IMR-90 (cell line): Measurements from ENCODE around the gene RER1. TPM values are rescaled to one million over a fixed set of nuclear protein-coding genes. Genes with fewer than 3 reads are reported as not detected.

Experiments used
- ATAC-seq: fragments of 200-7000 bp; cut with Tn5 transposase; 2 replicates; pipeline ENCODE4 v1.9.1; 2020; ENCODE audit warnings: low read depth, mild to moderate bottlenecking, moderate library complexity
- BruUV-seq: library from RNA; stranded (reverse); fragments of 400-500 nt; replicated peaks from 2 replicates; lab custom pipeline; 2021; lab: Mats Ljungman, UMichigan
- CTCF ChIA-PET: fragments of 300-600 bp; formaldehyde crosslinking; extraction: SDS; loops from one replicate; lab custom pipeline; 2021; ENCODE audit warnings: antibody characterized with exemption; lab: Yijun Ruan, JAX
- POLR2A ChIA-PET: fragments of 300-600 bp; sonication (Branson Sonifier 250); formaldehyde crosslinking; loops from one replicate; lab custom pipeline; 2022; ENCODE audit warnings: antibody characterized with exemption; ENCODE audit not compliant: unreplicated experiment; lab: Charles Lee
- DNase-seq: peaks from one replicate; pipeline ENCODE4 v3.0.0; 2013
- H2AFZ ChIP-seq: replicated peaks from 2 replicates; pipeline ENCODE3; 2013; ENCODE audit warnings: low read length, mild to moderate bottlenecking; ENCODE audit not compliant: poor library complexity
- H2AK5ac ChIP-seq: 2 replicates; pipeline ENCODE4 v1.6.1; 2013; ENCODE audit warnings: low read depth, low read length, inconsistent platforms
- H2AK9ac ChIP-seq: replicated peaks from 2 replicates; pipeline ENCODE3; 2013; ENCODE audit warnings: mild to moderate bottlenecking, low read depth, low read length, moderate library complexity; ENCODE audit not compliant: poor library complexity
- H2BK120ac ChIP-seq: 2 replicates; pipeline ENCODE4 v1.6.1; 2013; ENCODE audit warnings: low read depth, low read length, inconsistent platforms
- H2BK15ac ChIP-seq: 3 replicates; pipeline ENCODE4 v1.6.1; 2013; ENCODE audit warnings: low read depth, low read length, inconsistent platforms
- H2BK20ac ChIP-seq: 2 replicates; pipeline ENCODE4 v1.6.1; 2013; ENCODE audit warnings: low read depth, mild to moderate bottlenecking, inconsistent platforms, low read length, moderate library complexity
- H2BK5ac ChIP-seq: 2 replicates; pipeline ENCODE4 v1.6.1; 2013; ENCODE audit warnings: mild to moderate bottlenecking, low read depth, low read length, inconsistent platforms; ENCODE audit not compliant: poor library complexity, severe bottlenecking
- H3K14ac ChIP-seq: replicated peaks from 2 replicates; pipeline ENCODE4 v1.6.1; 2013; ENCODE audit warnings: low read depth, low read length, inconsistent platforms
- H3K18ac ChIP-seq: 2 replicates; pipeline ENCODE4 v1.6.1; 2013; ENCODE audit warnings: low read depth, low read length, control low read depth
- H3K23ac ChIP-seq: 2 replicates; pipeline ENCODE4 v1.6.1; 2013; ENCODE audit warnings: low read depth, low read length, inconsistent platforms
- H3K27ac ChIP-seq: 2 replicates; pipeline ENCODE4 v1.5.1; 2013; ENCODE audit warnings: mild to moderate bottlenecking, control low read depth, low read length; ENCODE audit not compliant: insufficient read depth
- H3K27me3 ChIP-seq: 2 replicates; pipeline ENCODE4 v1.6.1; 2013; ENCODE audit warnings: low read length; ENCODE audit not compliant: control insufficient read depth, insufficient read depth
- H3K36me3 ChIP-seq: 2 replicates; pipeline ENCODE4 v1.6.1; 2013; ENCODE audit warnings: low read length, mixed read lengths; ENCODE audit not compliant: control insufficient read depth, insufficient read depth
- H3K4ac ChIP-seq: 2 replicates; pipeline ENCODE4 v1.6.1; 2013; ENCODE audit warnings: low read depth, low read length, inconsistent platforms
- H3K4me1 ChIP-seq: 2 replicates; pipeline ENCODE4 v1.6.1; 2013; ENCODE audit warnings: low read length, mixed read lengths; ENCODE audit not compliant: control insufficient read depth, insufficient read depth
- H3K4me2 ChIP-seq: 2 replicates; pipeline ENCODE4 v1.6.1; 2013; ENCODE audit warnings: low read depth, mild to moderate bottlenecking, control low read depth, low read length, moderate library complexity
- H3K4me3 ChIP-seq: 2 replicates; pipeline ENCODE4 v1.5.1; 2013; ENCODE audit warnings: low read depth, mild to moderate bottlenecking, control low read depth, low read length, moderate library complexity; ENCODE audit not compliant: insufficient read depth
- H3K56ac ChIP-seq: 2 replicates; pipeline ENCODE4 v1.6.1; 2013; ENCODE audit warnings: low read length, inconsistent platforms; ENCODE audit not compliant: insufficient read depth; ENCODE audit errors: extremely low read depth
- H3K79me1 ChIP-seq, 2 experiments: 2 replicates each; pipeline ENCODE4 v1.6.1; 2013; ENCODE audit warnings: low read length in 2 of 2, inconsistent platforms in 1 of 2, low read depth in 1 of 2
- H3K9ac ChIP-seq: 2 replicates; pipeline ENCODE4 v1.6.1; 2013; ENCODE audit warnings: low read depth, low read length, control low read depth
- H3K9me1 ChIP-seq: 2 replicates; pipeline ENCODE4 v1.6.1; 2013; ENCODE audit warnings: low read length, inconsistent platforms; ENCODE audit not compliant: insufficient read depth
- H3K9me3 ChIP-seq: 2 replicates; pipeline ENCODE4 v1.6.1; 2013; ENCODE audit warnings: low read length; ENCODE audit not compliant: control insufficient read depth, insufficient read depth
- H4K20me1 ChIP-seq: 2 replicates; pipeline ENCODE4 v1.6.1; 2013; ENCODE audit warnings: low read length, inconsistent platforms; ENCODE audit not compliant: insufficient read depth
- H4K5ac ChIP-seq: 2 replicates; pipeline ENCODE4 v1.6.1; 2013; ENCODE audit warnings: mild to moderate bottlenecking, low read depth, low read length, control low read depth
- H4K8ac ChIP-seq, 2 experiments: 2 replicates each; pipeline ENCODE4 v1.6.1; 2013; ENCODE audit warnings: low read depth in 2 of 2, low read length in 2 of 2, control low read depth in 1 of 2, inconsistent platforms in 1 of 2
- H4K91ac ChIP-seq: 2 replicates; pipeline ENCODE4 v1.6.1; 2013; ENCODE audit warnings: low read depth, low read length, inconsistent platforms; ENCODE audit not compliant: insufficient read depth
- MAFK ChIP-seq: IDR thresholded peaks from 2 replicates; pipeline ENCODE4 v1.6.1; 2012; ENCODE audit warnings: low read depth, low read length, improper control_type of control experiment
- USF2 ChIP-seq: fragments of 150-350 bp; IDR thresholded peaks from 2 replicates; pipeline ENCODE4 v1.6.1; 2017; ENCODE audit warnings: mild to moderate bottlenecking, antibody characterized with exemption, low read length, low read depth
- WGBS, 2 experiments: methylation state at CpG; one replicate each; pipeline versions ENCODE4 v1.1.5 to v1.1.7; 2013; ENCODE audit warnings: missing lambda C conversion rate in 2 of 2; ENCODE audit not compliant: insufficient read length in 1 of 2; ENCODE audit errors: extremely low coverage in 2 of 2; 5-methylcytosine and 5-hydroxymethylcytosine counted together
- dilution Hi-C: fragments of 300-500 bp; cut with HindIII; formaldehyde crosslinking; loops from one replicate; pipeline ENCODE4 v1.14.3; 2018; ENCODE audit warnings: low sequenced_read_pairs; ENCODE audit not compliant: unreplicated experiment
- in situ Hi-C: fragments of 300-500 bp; cut with MboI; formaldehyde crosslinking; loops from 3 replicates; pipeline ENCODE4 v1.14.3; 2019; ENCODE audit warnings: low sequenced_read_pairs, inconsistent platforms, mixed read lengths
- intact Hi-C: fragments of 100-400 bp; cut with micrococcal nuclease; formaldehyde crosslinking; loops from 2 replicates; pipeline ENCODE4 v1.10.0; 2022
- polyA plus RNA-seq, 3 experiments: library from polyadenylated mRNA; depleted of rRNA; stranded (reverse); fragments of >200 nt; gene quantifications; 2 replicates each; pipeline ENCODE4 v1.2.3, GENCODE V29; 2012; ENCODE audit warnings: low replicate concordance in 1 of 3
- total RNA-seq: library from RNA; depleted of rRNA; stranded (reverse); fragments of >200 nt; gene quantifications from 2 replicates; pipeline ENCODE4 v1.2.3, GENCODE V29; 2012

The RER1 gene
- total and polyA plus RNA-seq, 2 of the 4 experiments (the other 2 are of a cell fraction): 47.1 to 240 TPM

GRCh38 chr1:2358651-2359640 lies 32.7 kb upstream of the RER1 start:
- no peak overlapping the region for H4K5ac ChIP-seq
- no peak overlapping the region for H4K8ac ChIP-seq
- ATAC-seq (no peak), DNase-seq (no peak)
- H4K91ac ChIP-seq: no peak overlapping the region
- intact Hi-C loops (no loop called here), in situ Hi-C loops (loop anchor here (25.0 kb wide), 1 partner anchor 397 kb away; no protein-coding TSS in a partner anchor), dilution Hi-C loops (no loop called here)
- H3K18ac ChIP-seq: no peak overlapping the region
- no peak overlapping the region for H3K4me2 ChIP-seq
- no peak overlapping the region for H3K4me3 ChIP-seq
- no peaks in the 10 kb centered on the region for H3K27me3 ChIP-seq
- ChIA-PET CTCF (no interaction called here), POLR2A (no interaction called here)
- H2AK9ac ChIP-seq: no peak overlapping the region
- H2BK15ac ChIP-seq: no peak overlapping the region
- no peak overlapping the region for H3K9ac ChIP-seq
- H3K79me1 ChIP-seq: no peaks in the 10 kb centered on the region
- no peak overlapping the region for H2BK5ac ChIP-seq
- no peaks in the 10 kb centered on the region for H3K9me3 ChIP-seq
- BruUV-seq: no TSS peak
- no peaks in the 10 kb centered on the region for H3K9me1 ChIP-seq
- H2AK5ac ChIP-seq: no peak overlapping the region
- no peak overlapping the region for H3K56ac ChIP-seq
- 72% methylated on average over 11 of the region's 24 CpGs; no CpG with 5 or more reads in 1 of the 2 experiments for WGBS, 2 experiments
- no peak overlapping the region for H2AFZ ChIP-seq
- no peak for TF ChIP-seq USF2
- no peak for TF ChIP-seq MAFK
- H3K36me3 ChIP-seq: no peaks in the 10 kb centered on the region
- no peaks in the 10 kb centered on the region for H4K20me1 ChIP-seq
- 0 out of 2 replicates have a peak, but pooled peaks cover 3% of the 10 kb centered on the region for H3K4me1 ChIP-seq
- no peak overlapping the region for H3K27ac ChIP-seq
- H3K23ac ChIP-seq: no peak overlapping the region
- no peak overlapping the region for H3K14ac ChIP-seq
- H2BK120ac ChIP-seq: no peak overlapping the region
- no peak overlapping the region for H3K4ac ChIP-seq
- no peak overlapping the region for H2BK20ac ChIP-seq
